Hepatocyte (in vitro differentiated cells): ENCODE results near the gene TRAF2.

ENCODE experiments used
- EZH2 ChIP-seq: fragments of 200-600 bp; sonication (generic); IDR thresholded peaks from 2 replicates; pipeline ENCODE4 v1.6.1; 2016; ENCODE audit warnings: antibody characterized with exemption, mild to moderate bottlenecking, borderline replicate concordance
- EZH2phosphoT487 ChIP-seq: fragments of 200-600 bp; sonication (generic); IDR thresholded peaks from one replicate; pipeline ENCODE4 v1.6.1; 2018; ENCODE audit warnings: antibody characterized with exemption, mild to moderate bottlenecking, low read depth, moderate library complexity; ENCODE audit not compliant: unreplicated experiment, severe bottlenecking
- TF ChIP-seq, protein P1 (sequence below): fragments of 200-600 bp; sonication (generic); IDR thresholded peaks from 2 replicates; pipeline ENCODE4 v1.5.1; 2016; ENCODE audit warnings: antibody characterized with exemption, mild to moderate bottlenecking; ENCODE audit not compliant: poor library complexity

GRCh38 chr9:136957901-136958300 is 71.6 kb downstream of the TRAF2 start:
- TF ChIP-seq, protein P1, sequence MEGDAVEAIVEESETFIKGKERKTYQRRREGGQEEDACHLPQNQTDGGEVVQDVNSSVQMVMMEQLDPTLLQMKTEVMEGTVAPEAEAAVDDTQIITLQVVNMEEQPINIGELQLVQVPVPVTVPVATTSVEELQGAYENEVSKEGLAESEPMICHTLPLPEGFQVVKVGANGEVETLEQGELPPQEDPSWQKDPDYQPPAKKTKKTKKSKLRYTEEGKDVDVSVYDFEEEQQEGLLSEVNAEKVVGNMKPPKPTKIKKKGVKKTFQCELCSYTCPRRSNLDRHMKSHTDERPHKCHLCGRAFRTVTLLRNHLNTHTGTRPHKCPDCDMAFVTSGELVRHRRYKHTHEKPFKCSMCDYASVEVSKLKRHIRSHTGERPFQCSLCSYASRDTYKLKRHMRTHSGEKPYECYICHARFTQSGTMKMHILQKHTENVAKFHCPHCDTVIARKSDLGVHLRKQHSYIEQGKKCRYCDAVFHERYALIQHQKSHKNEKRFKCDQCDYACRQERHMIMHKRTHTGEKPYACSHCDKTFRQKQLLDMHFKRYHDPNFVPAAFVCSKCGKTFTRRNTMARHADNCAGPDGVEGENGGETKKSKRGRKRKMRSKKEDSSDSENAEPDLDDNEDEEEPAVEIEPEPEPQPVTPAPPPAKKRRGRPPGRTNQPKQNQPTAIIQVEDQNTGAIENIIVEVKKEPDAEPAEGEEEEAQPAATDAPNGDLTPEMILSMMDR = no peak
- TF ChIP-seq EZH2 (no peak), EZH2phosphoT487 (no peak)
